Measurements from ENCODE around the gene DMXL1. TPM values are rescaled to one million over a fixed set of nuclear protein-coding genes. Genes with fewer than 3 reads are reported as not detected.

The DMXL1 gene
- total RNA-seq, 4 donors from 2014 or later: 38.4 to 157 (median 48.2) TPM

DNA sequence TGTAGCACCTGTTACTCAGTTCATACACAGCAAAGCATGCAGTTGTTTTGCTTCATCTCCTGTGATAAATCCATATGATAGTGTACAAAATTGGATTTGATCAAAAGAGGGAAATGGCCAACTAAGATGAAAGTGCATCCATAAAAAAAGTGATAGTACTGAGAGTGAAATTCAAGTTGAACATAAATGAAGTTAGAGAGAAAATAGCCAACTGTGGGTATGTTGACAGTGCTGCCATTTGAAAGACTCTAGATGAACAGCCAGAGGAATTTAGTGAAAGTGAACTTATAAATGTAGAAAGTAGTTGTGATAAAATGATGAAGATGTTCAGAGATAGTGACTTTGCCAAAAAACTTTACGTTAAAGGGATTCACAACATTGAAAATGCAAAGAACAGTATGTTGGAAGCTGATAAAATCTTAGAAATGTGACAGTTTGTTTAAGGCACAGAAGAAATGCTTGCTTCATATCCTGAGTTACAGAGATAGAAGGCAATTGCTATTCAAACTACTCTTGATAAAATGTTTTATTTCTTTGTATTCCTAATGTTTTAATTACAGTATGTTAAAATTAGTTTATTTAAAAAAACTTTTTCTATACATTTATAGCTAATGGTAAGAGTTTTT is 119.7 kb downstream of the DMXL1 start:
- ATAC-seq: no peak
- Histone ChIP-seq H3K27me3 (no peaks in the 10 kb centered on the region), H3K9me3 (no peaks in the 10 kb centered on the region), H3K4me3 (no peak overlapping the region), H3K4me1 (no peaks in the 10 kb centered on the region), H3K27ac (no peak overlapping the region), H3K36me3 (peaks cover 6 to 37% of the 10 kb centered on the region in 2 donors)
- no peak for TF ChIP-seq POLR2A (IDR thresholded peaks at IDR 0.05)
- TF ChIP-seq, protein P1, sequence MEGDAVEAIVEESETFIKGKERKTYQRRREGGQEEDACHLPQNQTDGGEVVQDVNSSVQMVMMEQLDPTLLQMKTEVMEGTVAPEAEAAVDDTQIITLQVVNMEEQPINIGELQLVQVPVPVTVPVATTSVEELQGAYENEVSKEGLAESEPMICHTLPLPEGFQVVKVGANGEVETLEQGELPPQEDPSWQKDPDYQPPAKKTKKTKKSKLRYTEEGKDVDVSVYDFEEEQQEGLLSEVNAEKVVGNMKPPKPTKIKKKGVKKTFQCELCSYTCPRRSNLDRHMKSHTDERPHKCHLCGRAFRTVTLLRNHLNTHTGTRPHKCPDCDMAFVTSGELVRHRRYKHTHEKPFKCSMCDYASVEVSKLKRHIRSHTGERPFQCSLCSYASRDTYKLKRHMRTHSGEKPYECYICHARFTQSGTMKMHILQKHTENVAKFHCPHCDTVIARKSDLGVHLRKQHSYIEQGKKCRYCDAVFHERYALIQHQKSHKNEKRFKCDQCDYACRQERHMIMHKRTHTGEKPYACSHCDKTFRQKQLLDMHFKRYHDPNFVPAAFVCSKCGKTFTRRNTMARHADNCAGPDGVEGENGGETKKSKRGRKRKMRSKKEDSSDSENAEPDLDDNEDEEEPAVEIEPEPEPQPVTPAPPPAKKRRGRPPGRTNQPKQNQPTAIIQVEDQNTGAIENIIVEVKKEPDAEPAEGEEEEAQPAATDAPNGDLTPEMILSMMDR (IDR thresholded peaks at IDR 0.05): no peak
- TF ChIP-seq POLR2AphosphoS5 (IDR thresholded peaks at IDR 0.05): no peak
- no peak for TF ChIP-seq EP300 (IDR thresholded peaks at IDR 0.05)
- 75 to 95% methylated on average over 1 of the region's 1 CpG for WGBS, 2 donors (ENCODE audit: low coverage in 1 of 2)

DNA sequence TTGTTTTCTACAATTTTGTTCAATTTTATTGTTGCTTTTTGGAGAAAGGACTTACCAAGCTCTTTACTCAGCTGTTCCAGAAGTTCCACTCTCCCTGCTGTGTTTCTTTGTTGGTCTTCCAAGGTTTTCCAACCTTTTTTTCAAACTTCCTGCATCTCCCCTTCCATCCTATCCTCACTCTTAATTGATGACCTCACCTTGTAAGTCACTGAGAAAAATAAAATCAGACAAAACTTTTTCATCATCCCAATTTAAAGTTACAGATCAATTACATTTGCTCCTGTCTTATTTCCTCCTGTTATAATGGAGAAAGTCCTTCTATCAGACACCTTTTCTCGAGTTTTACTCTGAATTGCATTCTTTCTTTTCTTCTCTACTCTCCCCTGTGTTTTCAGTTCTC is 121.1 kb downstream of the DMXL1 start:
- Histone ChIP-seq H3K27ac (no peak overlapping the region), H3K36me3 (peaks cover 6 to 48% of the 10 kb centered on the region in 2 donors), H3K4me3 (no peak overlapping the region), H3K27me3 (no peaks in the 10 kb centered on the region), H3K9me3 (no peaks in the 10 kb centered on the region), H3K4me1 (no peaks in the 10 kb centered on the region)
- ATAC-seq: no peak
- WGBS, 2 donors (ENCODE audit: low coverage in 1 of 2): 60 to 88% methylated on average over 1 of the region's 1 CpG
- TF ChIP-seq POLR2A (IDR thresholded peaks at IDR 0.05) (no peak), POLR2AphosphoS5 (IDR thresholded peaks at IDR 0.05) (no peak), EP300 (IDR thresholded peaks at IDR 0.05) (no peak)
- TF ChIP-seq, protein P1 (IDR thresholded peaks at IDR 0.05): no peak

DNA sequence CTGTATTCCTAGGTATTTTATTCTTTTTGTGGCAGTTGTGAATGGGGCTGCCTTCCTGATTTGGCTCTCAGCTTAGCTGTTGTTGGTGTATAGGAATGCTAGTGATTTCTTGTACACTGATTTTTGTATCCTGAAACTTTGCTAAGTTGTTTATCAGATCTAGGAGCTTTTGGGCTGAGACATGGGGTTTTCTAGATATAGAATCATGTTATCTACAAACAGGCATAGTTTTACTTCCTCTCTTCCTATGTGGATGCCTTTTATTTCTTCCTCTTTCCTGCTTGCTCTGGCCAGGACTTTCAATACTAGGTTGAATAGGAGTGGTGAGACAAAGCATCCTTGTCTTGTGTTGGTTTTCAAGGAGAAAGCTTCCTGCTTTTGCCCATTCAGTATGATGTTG is 129.9 kb downstream of the DMXL1 start:
- no peaks in the 10 kb centered on the region for H3K4me1 ChIP-seq
- ATAC-seq: no peak
- no peak overlapping the region for H3K4me3 ChIP-seq
- H3K27ac ChIP-seq: no peak overlapping the region
- TF ChIP-seq, protein P1 (IDR thresholded peaks at IDR 0.05): no peak
- no peak for TF ChIP-seq EP300 (IDR thresholded peaks at IDR 0.05)
- H3K9me3 ChIP-seq: peaks cover 0 to 14% (median 0%) of the 10 kb centered on the region in 3 donors
- no peaks in the 10 kb centered on the region for H3K27me3 ChIP-seq
- peaks cover 0 to 89% of the 10 kb centered on the region in 2 donors for H3K36me3 ChIP-seq

DNA sequence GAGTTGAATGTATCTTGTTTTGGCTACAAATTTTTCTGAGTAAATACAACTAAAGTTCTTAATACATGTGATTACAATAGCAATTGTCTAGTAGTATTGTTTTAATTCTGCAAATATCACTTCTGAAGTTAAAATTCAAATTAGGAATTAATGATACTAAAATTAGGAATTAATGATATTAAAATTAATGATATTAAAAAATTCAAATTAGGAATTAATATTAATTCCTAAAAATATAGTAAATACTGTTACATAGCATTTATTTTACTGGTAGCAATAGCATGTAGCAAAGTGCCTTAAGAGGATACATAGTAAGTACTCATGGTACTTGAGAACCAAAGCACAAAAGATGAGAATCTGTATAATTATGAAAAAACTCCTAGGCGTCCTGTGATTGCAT is 136.2 kb downstream of the DMXL1 start:
- H3K4me1 ChIP-seq: no peaks in the 10 kb centered on the region
- H3K27me3 ChIP-seq: no peaks in the 10 kb centered on the region
- H3K36me3 ChIP-seq: peaks cover 0 to 46% of the 10 kb centered on the region in 2 donors
- WGBS, 2 donors (ENCODE audit: low coverage in 1 of 2): 86% methylated on average over 1 of the region's 1 CpG
- ATAC-seq: no peak
- no peak overlapping the region for H3K4me3 ChIP-seq
- H3K27ac ChIP-seq: no peak overlapping the region
- TF ChIP-seq, protein P1 (IDR thresholded peaks at IDR 0.05): no peak
- TF ChIP-seq EP300 (IDR thresholded peaks at IDR 0.05) (no peak), POLR2A (IDR thresholded peaks at IDR 0.05) (no peak), POLR2AphosphoS5 (IDR thresholded peaks at IDR 0.05) (no peak)
- no peaks in the 10 kb centered on the region for H3K9me3 ChIP-seq

DNA sequence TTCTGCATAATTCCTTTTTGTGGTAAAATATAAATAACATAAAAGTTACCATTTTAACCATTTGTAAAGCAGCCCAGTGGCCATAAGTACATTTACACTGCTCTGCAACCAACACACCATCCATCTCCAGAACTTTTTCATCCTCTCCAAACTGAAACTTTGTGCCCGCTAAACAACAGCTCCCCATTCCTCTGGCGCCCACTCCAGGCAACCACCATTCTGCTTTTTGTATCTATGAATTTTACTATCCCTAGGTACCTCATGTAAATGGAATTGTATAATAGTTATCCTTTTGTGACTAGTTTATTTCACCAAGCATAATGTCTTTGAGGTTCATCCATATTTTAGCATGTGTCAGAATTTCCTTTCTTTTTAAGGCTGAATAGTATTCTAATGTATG is 141.1 kb downstream of the DMXL1 start:
- no peaks in the 10 kb centered on the region for H3K27me3 ChIP-seq
- WGBS, 2 donors (ENCODE audit: low coverage in 1 of 2): 93 to 94% methylated on average over 2 of the region's 2 CpGs
- peaks cover 0 to 27% of the 10 kb centered on the region in 2 donors for H3K36me3 ChIP-seq
- no peak overlapping the region for H3K4me3 ChIP-seq
- no peak for ATAC-seq
- TF ChIP-seq, protein P1 (IDR thresholded peaks at IDR 0.05): no peak
- TF ChIP-seq EP300 (IDR thresholded peaks at IDR 0.05) (no peak), POLR2A (IDR thresholded peaks at IDR 0.05) (no peak)
- no peaks in the 10 kb centered on the region for H3K9me3 ChIP-seq
- H3K27ac ChIP-seq: no peak overlapping the region
- no peaks in the 10 kb centered on the region for H3K4me1 ChIP-seq

Measured in gastroesophageal sphincter (tissue), 4 donors.